Fibroblast of lung (primary cell): ENCODE results near the gene CHP1. TPM values are rescaled to one million over a fixed set of nuclear protein-coding genes. Genes with fewer than 3 reads are reported as not detected.
A peak's percentile ranks its signal among the peaks of the same experiment; 100 is the strongest.
"Not testable (repeated sequence)": the region's sequence is repeated elsewhere in the genome, so short reads cannot be mapped to it uniquely, and the experiment has no call there.

Experiments
- DNase-seq, 2 donors: peaks; one replicate each; pipeline versions ENCODE4 v3.0.0 to v3.0.0-alpha.2; 2010; ENCODE audit warnings: low read depth in 2 of 2
- H2AFZ ChIP-seq: 2 replicates; pipeline ENCODE4 v1.5.1; 2012; ENCODE audit warnings: low read length, control low read depth, inconsistent platforms
- H3K27ac ChIP-seq: 2 replicates; pipeline ENCODE4 v1.5.1; 2011; ENCODE audit warnings: low read length, control low read depth; ENCODE audit not compliant: insufficient read depth
- H3K27me3 ChIP-seq: 2 replicates; pipeline ENCODE4 v1.5.1; 2011; ENCODE audit warnings: mild to moderate bottlenecking, low read length; ENCODE audit not compliant: control insufficient read depth, insufficient read depth
- H3K36me3 ChIP-seq: 2 replicates; pipeline ENCODE4 v1.5.1; 2011; ENCODE audit warnings: low read length; ENCODE audit not compliant: control insufficient read depth, insufficient read depth
- H3K4me1 ChIP-seq: 2 replicates; pipeline ENCODE4 v1.5.1; 2011; ENCODE audit warnings: low read length; ENCODE audit not compliant: control insufficient read depth, insufficient read depth; ENCODE audit errors: extremely low read depth
- H3K4me2 ChIP-seq: 2 replicates; pipeline ENCODE4 v1.5.1; 2011; ENCODE audit warnings: low read length, control low read depth; ENCODE audit not compliant: insufficient read depth; ENCODE audit errors: extremely low read depth
- H3K4me3 ChIP-seq, 4 experiments: fragments of 200-600 bp in 1 of 4; sonication (generic) in 1 of 4; replicated peaks in 1 of 4; 2 replicates each; pipeline ENCODE4 v1.5.1; 2011 to 2016; ENCODE audit warnings: low read length in 4 of 4, low read depth in 3 of 4, mild to moderate bottlenecking in 3 of 4, control low read depth in 2 of 4, inconsistent platforms in 1 of 4, mixed read lengths in 1 of 4; ENCODE audit not compliant: insufficient read depth in 1 of 4; ENCODE audit errors: control extremely low read depth in 1 of 4
- H3K79me2 ChIP-seq: 2 replicates; pipeline ENCODE4 v1.5.1; 2012; ENCODE audit warnings: mild to moderate bottlenecking, low read length, inconsistent platforms; ENCODE audit not compliant: control insufficient read depth, insufficient read depth
- H3K9ac ChIP-seq: 2 replicates; pipeline ENCODE4 v1.5.1; 2011; ENCODE audit warnings: mild to moderate bottlenecking, low read length, control low read depth; ENCODE audit not compliant: insufficient read depth
- H3K9me3 ChIP-seq: 2 replicates; pipeline ENCODE4 v1.5.1; 2012; ENCODE audit warnings: low read depth, low read length; ENCODE audit not compliant: control insufficient read depth, insufficient read depth
- H4K20me1 ChIP-seq: 2 replicates; pipeline ENCODE4 v1.5.1; 2011; ENCODE audit warnings: low read length; ENCODE audit not compliant: control insufficient read depth, insufficient read depth; ENCODE audit errors: extremely low read depth
- CTCF ChIP-seq, 2 donors: IDR thresholded peaks in 1 of 2; conservative IDR thresholded peaks in 1 of 2; 1 replicate in 1 of 2; 2 replicates in 1 of 2; pipeline ENCODE4 v1.5.1; 2011 to 2012; ENCODE audit warnings: low read length in 2 of 2, control low read depth in 1 of 2, inconsistent platforms in 1 of 2, low read depth in 1 of 2, mild to moderate bottlenecking in 1 of 2
- EZH2 ChIP-seq: IDR thresholded peaks from 2 replicates; pipeline ENCODE4 v1.5.1; 2012; ENCODE audit warnings: low read length, control low read depth, mild to moderate bottlenecking; ENCODE audit errors: missing control alignments
- polyA plus RNA-seq, 2 donors: library from polyadenylated mRNA; depleted of rRNA in 1 of 2; stranded (reverse) in 1 of 2; unstranded in 1 of 2; fragments of >200 nt; gene quantifications; 2 replicates each; pipeline ENCODE4 v1.2.1, GENCODE V29; 2011 to 2012; ENCODE audit warnings: missing spikeins in 1 of 2
- total RNA-seq: library from RNA; depleted of rRNA; stranded (reverse); fragments of >200 nt; gene quantifications from 2 replicates; pipeline ENCODE4 v1.2.1, GENCODE V29; 2014

The CHP1 gene
- total and polyA plus RNA-seq, 2 donors (not counting 1 experiment from before 2014, with no cell fraction given) = 84.7 to 118 TPM

- not testable (repeated sequence) for H2AFZ ChIP-seq, DNase-seq, H3K4me2 ChIP-seq, H3K27me3 ChIP-seq, H3K9me3 ChIP-seq, H3K9ac ChIP-seq, H4K20me1 ChIP-seq
- Histone ChIP-seq H3K4me3 (peak overlapping the region in 2 of 4 experiments; percentile 31 to 90), H3K79me2 (peaks cover 21% of the 10 kb centered on the region), H3K4me1 (peaks cover 11% of the 10 kb centered on the region), H3K36me3 (peaks cover 12% of the 10 kb centered on the region), H3K27ac (peak overlapping the region; percentile 70)
Measured at GRCh38 chr15:41282980-41283652, 52.0 kb downstream of the CHP1 start.

GRCh38 chr15:41283653-41284426, 52.8 kb downstream of the CHP1 start:
- peak; percentile 99 to 100 for DNase-seq
- TF ChIP-seq EZH2 = no peak
- TF ChIP-seq CTCF (conservative IDR thresholded peaks at IDR 0.05 in 1 of 2, IDR thresholded peaks at IDR 0.05 in 1 of 2; ENCODE audit: low read depth in 1 of 2, low read length in 2 of 2) = no peak
- H3K79me2 ChIP-seq = peaks cover 28% of the 10 kb centered on the region

DNA sequence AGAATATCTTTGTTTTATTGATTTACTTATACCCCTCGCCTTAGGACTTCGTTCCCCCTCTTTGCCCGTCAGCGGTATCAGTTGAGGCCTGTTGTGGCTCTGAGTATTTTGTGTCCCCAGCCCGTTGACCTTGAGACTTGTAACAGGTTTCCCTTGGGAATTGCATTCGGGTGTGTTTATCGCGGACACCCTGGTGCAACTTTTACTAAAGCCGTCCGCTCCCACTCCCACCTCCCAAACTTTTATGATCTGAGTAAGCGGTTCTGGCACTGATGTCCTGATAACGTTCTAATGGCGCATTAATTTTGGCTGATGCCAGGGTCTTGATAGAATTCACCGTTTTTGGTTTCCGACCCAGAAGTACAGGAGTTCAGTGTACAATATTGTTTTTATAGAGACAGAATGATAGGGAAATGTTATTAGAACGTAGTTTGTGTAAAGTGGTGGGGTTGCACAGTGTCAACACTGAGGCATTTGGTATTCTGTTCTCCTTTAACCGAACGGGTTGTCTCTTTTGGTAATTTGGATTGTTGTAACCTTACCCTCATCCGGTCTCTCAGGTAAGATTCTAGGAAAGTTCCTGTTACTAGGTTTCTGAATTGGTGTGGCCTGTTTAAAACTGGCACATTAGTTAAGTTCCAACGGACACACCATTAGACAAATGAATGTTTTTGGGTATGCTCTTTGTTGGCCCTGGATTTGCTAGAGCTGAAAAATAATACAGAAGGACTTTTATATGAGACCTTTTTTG, 53.5 kb downstream of the CHP1 start:
- DNase-seq = peak; percentile 24 to 30
- peaks cover 28% of the 10 kb centered on the region for H3K79me2 ChIP-seq
- H3K4me2 ChIP-seq = peak overlapping the region; percentile 36
- H3K4me3 ChIP-seq = peak overlapping the region; percentile 74 to 97 (median 88)
- H3K27me3 ChIP-seq = no peaks in the 10 kb centered on the region
- H3K27ac ChIP-seq = peak overlapping the region; percentile 75
- no peak for TF ChIP-seq CTCF (conservative IDR thresholded peaks at IDR 0.05 in 1 of 2, IDR thresholded peaks at IDR 0.05 in 1 of 2; ENCODE audit: low read depth in 1 of 2, low read length in 2 of 2)
- TF ChIP-seq EZH2 = no peak
- peaks cover 11% of the 10 kb centered on the region for H3K4me1 ChIP-seq
- H3K9ac ChIP-seq = peak overlapping the region; percentile 86
- H3K9me3 ChIP-seq = no peaks in the 10 kb centered on the region
- H4K20me1 ChIP-seq = no peaks in the 10 kb centered on the region
- peaks cover 11% of the 10 kb centered on the region for H3K36me3 ChIP-seq
- H2AFZ ChIP-seq = peak overlapping the region; percentile 73

More at GRCh38 chr15:41283653-41284426, 52.8 kb downstream of the CHP1 start:
- Histone ChIP-seq H3K36me3 (peaks cover 12% of the 10 kb centered on the region), H3K4me1 (peaks cover 11% of the 10 kb centered on the region), H3K9ac (peak overlapping the region; percentile 86), H3K27me3 (no peaks in the 10 kb centered on the region), H3K4me3 (peak overlapping the region; percentile 74 to 97 (median 88)), H4K20me1 (no peaks in the 10 kb centered on the region), H2AFZ (peak overlapping the region; percentile 73), H3K9me3 (no peaks in the 10 kb centered on the region), H3K27ac (peak overlapping the region; percentile 75), H3K4me2 (peak overlapping the region; percentile 36)
